A549 (cell line): ENCODE measurements around the gene POLDIP2. TPM values are rescaled to one million over a fixed set of nuclear protein-coding genes. Genes with fewer than 3 reads are reported as not detected.
A peak's percentile ranks its signal among the peaks of the same experiment; 100 is the strongest.

ENCODE experiments used
- ATOH8 ChIP-seq: fragments of 250-450 bp; sonication (Bioruptor Pico); IDR thresholded peaks from 2 replicates; pipeline ENCODE4 v1.5.0; 2020; ENCODE audit warnings: low read depth, mild to moderate bottlenecking, moderate library complexity
- CBX2 ChIP-seq: fragments of 200-600 bp; sonication (generic); IDR thresholded peaks from 2 replicates; pipeline ENCODE4 v1.6.1; 2016; ENCODE audit warnings: low read depth, mild to moderate bottlenecking, borderline replicate concordance
- CBX8 ChIP-seq: fragments of 200-600 bp; sonication (generic); IDR thresholded peaks from 2 replicates; pipeline ENCODE4 v1.6.1; 2016
- CHD2 ChIP-seq: fragments of 150-350 bp; IDR thresholded peaks from 2 replicates; pipeline ENCODE4 v1.6.1; 2014; ENCODE audit warnings: low read length; ENCODE audit not compliant: partially characterized antibody
- CHD4 ChIP-seq: fragments of 200-600 bp; sonication (generic); IDR thresholded peaks from 2 replicates; pipeline ENCODE4 v1.6.1; 2016; ENCODE audit warnings: antibody characterized with exemption, mild to moderate bottlenecking, borderline replicate concordance
- E2F6 ChIP-seq: IDR thresholded peaks from 2 replicates; pipeline ENCODE4 v1.6.1; 2012; ENCODE audit warnings: low read depth, borderline replicate concordance
- EHF ChIP-seq: fragments of 250-450 bp; sonication (Bioruptor Pico); IDR thresholded peaks from 2 replicates; pipeline ENCODE4 v1.5.0; 2020; ENCODE audit warnings: mild to moderate bottlenecking
- EHMT2 ChIP-seq: fragments of 200-600 bp; sonication (generic); IDR thresholded peaks from 2 replicates; pipeline ENCODE4 v1.6.1; 2016; ENCODE audit warnings: antibody characterized with exemption, low read depth, mild to moderate bottlenecking, moderate library complexity
- ELK1 ChIP-seq: fragments of 150-350 bp; IDR thresholded peaks from 2 replicates; pipeline ENCODE4 v1.6.1; 2014; ENCODE audit warnings: low read depth, mild to moderate bottlenecking, low read length
- EP300 ChIP-seq, 2 experiments: fragments of >200 bp; sonication (Bioruptor Twin); formaldehyde crosslinking; IDR thresholded peaks; 2 replicates in 1 of 2; 3 replicates in 1 of 2; pipeline ENCODE4 v1.6.1; 2016 to 2017
- ESRRA ChIP-seq: fragments of 150-350 bp; IDR thresholded peaks from 2 replicates; pipeline ENCODE4 v1.6.1; 2014; ENCODE audit warnings: mild to moderate bottlenecking, low read length, borderline replicate concordance
- FOSB ChIP-seq: fragments of 250-450 bp; sonication (Bioruptor Pico); IDR thresholded peaks from 2 replicates; pipeline ENCODE4 v1.5.0; 2020; ENCODE audit warnings: mild to moderate bottlenecking, moderate library complexity
- FOSL2 ChIP-seq, 2 experiments: fragments of 450-650 bp in 1 of 2; fragments of >200 bp in 1 of 2; sonication (Bioruptor Twin) in 1 of 2; formaldehyde crosslinking; IDR thresholded peaks; 2 replicates each; pipeline versions ENCODE4 v1.5.0 to v1.6.1; 2016 to 2020; ENCODE audit warnings: mild to moderate bottlenecking in 1 of 2, moderate library complexity in 1 of 2
- HDAC2 ChIP-seq: fragments of 200-600 bp; sonication (generic); IDR thresholded peaks from 2 replicates; pipeline ENCODE4 v1.6.1; 2016
- HOXA7 ChIP-seq: fragments of 250-450 bp; sonication (Bioruptor Pico); IDR thresholded peaks from 2 replicates; pipeline ENCODE4 v1.5.0; 2020; ENCODE audit warnings: mild to moderate bottlenecking, moderate library complexity
- HOXB5 ChIP-seq: fragments of 250-450 bp; sonication (Bioruptor Pico); IDR thresholded peaks from 2 replicates; pipeline ENCODE4 v1.5.0; 2020; ENCODE audit warnings: mild to moderate bottlenecking, moderate library complexity
- JUN ChIP-seq, 2 experiments: fragments of >200 bp; sonication (Bioruptor Twin); formaldehyde crosslinking; IDR thresholded peaks; 2 replicates in 1 of 2; 3 replicates in 1 of 2; pipeline ENCODE4 v1.6.1; 2016 to 2017
- KDM1A ChIP-seq: fragments of 200-600 bp; sonication (generic); IDR thresholded peaks from 2 replicates; pipeline ENCODE4 v1.6.1; 2016; ENCODE audit warnings: low read depth, mild to moderate bottlenecking
- MAFK ChIP-seq: fragments of 450-650 bp; IDR thresholded peaks from 2 replicates; pipeline ENCODE4 v1.6.1; 2014; ENCODE audit not compliant: partially characterized antibody
- MYC ChIP-seq: IDR thresholded peaks from 2 replicates; pipeline ENCODE4 v1.6.1; 2012; ENCODE audit warnings: mild to moderate bottlenecking, inconsistent platforms, low read length, improper control_type of control experiment, borderline replicate concordance
- NPAS2 ChIP-seq: fragments of 250-450 bp; sonication (Bioruptor Pico); IDR thresholded peaks from 2 replicates; pipeline ENCODE4 v1.8.0; 2022; ENCODE audit warnings: mild to moderate bottlenecking, moderate library complexity, borderline replicate concordance
- NR3C1 ChIP-seq: fragments of >200 bp; sonication (Bioruptor Twin); formaldehyde crosslinking; IDR thresholded peaks from 3 replicates; pipeline ENCODE4 v1.6.1; 2017
- PBX3 ChIP-seq: IDR thresholded peaks from 2 replicates; pipeline ENCODE4 v1.6.1; 2012
- POLR2AphosphoS2 ChIP-seq: conservative IDR thresholded peaks from 2 replicates; pipeline ENCODE4 v1.6.1; 2012; ENCODE audit warnings: low read length, improper control_type of control experiment, inconsistent platforms
- RAD21 ChIP-seq, 2 experiments: fragments of >200 bp in 1 of 2; sonication (Bioruptor Twin) in 1 of 2; formaldehyde crosslinking in 1 of 2; IDR thresholded peaks in 1 of 2; conservative IDR thresholded peaks in 1 of 2; 2 replicates in 1 of 2; 3 replicates in 1 of 2; pipeline ENCODE4 v1.6.1; 2012 to 2018; ENCODE audit warnings: inconsistent platforms in 1 of 2
- RNF2 ChIP-seq: fragments of 200-600 bp; sonication (generic); IDR thresholded peaks from 2 replicates; pipeline ENCODE4 v1.6.1; 2016; ENCODE audit warnings: low read depth, mild to moderate bottlenecking, antibody characterized with exemption, moderate library complexity, borderline replicate concordance
- TP53 ChIP-seq: fragments of 250-450 bp; sonication (Bioruptor Pico); IDR thresholded peaks from 2 replicates; pipeline ENCODE4 v1.5.0; 2021; ENCODE audit warnings: mild to moderate bottlenecking, moderate library complexity
- ZSCAN20 ChIP-seq: fragments of 250-450 bp; sonication (Bioruptor Pico); IDR thresholded peaks from 2 replicates; pipeline ENCODE4 v1.8.0; 2022; ENCODE audit warnings: mild to moderate bottlenecking, moderate library complexity
- polyA plus RNA-seq, 4 experiments: library from polyadenylated mRNA; depleted of rRNA in 3 of 4; stranded (reverse); fragments of >200 nt; fragmentation: RNase III in 1 of 4; extraction: RNeasy Plus Mini Kit Qiagen cat#74134 plus additional on column Dnase treatment in 1 of 4; gene quantifications; 2 replicates in 3 of 4; 3 replicates in 1 of 4; pipeline ENCODE4 v1.2.3, GENCODE V29; 2011 to 2017
- TF ChIP-seq, protein P1 (sequence below): fragments of 200-600 bp; sonication (generic); IDR thresholded peaks from 2 replicates; pipeline ENCODE4 v1.6.1; 2016; ENCODE audit warnings: antibody characterized with exemption, mild to moderate bottlenecking, moderate library complexity

Gene POLDIP2
- polyA plus RNA-seq, 2 of the 4 experiments (the other 2 are of a cell fraction): 127 to 132 TPM

GRCh38 chr17:28318759-28319597 lies 38.3 kb downstream of the POLDIP2 start, which contains the start of gene TMEM97 (continued):
- TF ChIP-seq, protein P1, sequence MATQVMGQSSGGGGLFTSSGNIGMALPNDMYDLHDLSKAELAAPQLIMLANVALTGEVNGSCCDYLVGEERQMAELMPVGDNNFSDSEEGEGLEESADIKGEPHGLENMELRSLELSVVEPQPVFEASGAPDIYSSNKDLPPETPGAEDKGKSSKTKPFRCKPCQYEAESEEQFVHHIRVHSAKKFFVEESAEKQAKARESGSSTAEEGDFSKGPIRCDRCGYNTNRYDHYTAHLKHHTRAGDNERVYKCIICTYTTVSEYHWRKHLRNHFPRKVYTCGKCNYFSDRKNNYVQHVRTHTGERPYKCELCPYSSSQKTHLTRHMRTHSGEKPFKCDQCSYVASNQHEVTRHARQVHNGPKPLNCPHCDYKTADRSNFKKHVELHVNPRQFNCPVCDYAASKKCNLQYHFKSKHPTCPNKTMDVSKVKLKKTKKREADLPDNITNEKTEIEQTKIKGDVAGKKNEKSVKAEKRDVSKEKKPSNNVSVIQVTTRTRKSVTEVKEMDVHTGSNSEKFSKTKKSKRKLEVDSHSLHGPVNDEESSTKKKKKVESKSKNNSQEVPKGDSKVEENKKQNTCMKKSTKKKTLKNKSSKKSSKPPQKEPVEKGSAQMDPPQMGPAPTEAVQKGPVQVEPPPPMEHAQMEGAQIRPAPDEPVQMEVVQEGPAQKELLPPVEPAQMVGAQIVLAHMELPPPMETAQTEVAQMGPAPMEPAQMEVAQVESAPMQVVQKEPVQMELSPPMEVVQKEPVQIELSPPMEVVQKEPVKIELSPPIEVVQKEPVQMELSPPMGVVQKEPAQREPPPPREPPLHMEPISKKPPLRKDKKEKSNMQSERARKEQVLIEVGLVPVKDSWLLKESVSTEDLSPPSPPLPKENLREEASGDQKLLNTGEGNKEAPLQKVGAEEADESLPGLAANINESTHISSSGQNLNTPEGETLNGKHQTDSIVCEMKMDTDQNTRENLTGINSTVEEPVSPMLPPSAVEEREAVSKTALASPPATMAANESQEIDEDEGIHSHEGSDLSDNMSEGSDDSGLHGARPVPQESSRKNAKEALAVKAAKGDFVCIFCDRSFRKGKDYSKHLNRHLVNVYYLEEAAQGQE: no peak
- peak; percentile 53 to 73; a peak in 4 of 5 replicates for TF ChIP-seq JUN (IDR thresholded peaks at IDR 0.05)
- no peak for TF ChIP-seq NR3C1
- TF ChIP-seq RNF2: peak; percentile 93; the same call in 1 of the 2 replicates
- no peak for TF ChIP-seq HDAC2
- no peak for TF ChIP-seq FOSL2 (IDR thresholded peaks at IDR 0.05)
- no peak for TF ChIP-seq FOSL2 (CRISPR knock-in tag; IDR thresholded peaks at IDR 0.05)
- peak; percentile 86; the same call in 1 of the 2 replicates for TF ChIP-seq MYC
- TF ChIP-seq HOXB5 (CRISPR knock-in tag): no peak
- TF ChIP-seq FOSB (CRISPR knock-in tag): no peak
- no peak for TF ChIP-seq CBX2
- TF ChIP-seq TP53 (CRISPR knock-in tag): no peak
- 0 out of 2 replicates have a peak, but pooled peaks have one; percentile 22 for TF ChIP-seq NPAS2 (CRISPR knock-in tag)
- no peak for TF ChIP-seq POLR2AphosphoS2
- TF ChIP-seq CHD2: no peak
- TF ChIP-seq CBX8: no peak
- TF ChIP-seq EHF (CRISPR knock-in tag): no peak
- no peak for TF ChIP-seq ESRRA
- TF ChIP-seq ATOH8 (CRISPR knock-in tag): 0 out of 2 replicates have a peak, but pooled peaks have one; percentile 64
- TF ChIP-seq PBX3: no peak
- no peak for TF ChIP-seq ZSCAN20
- peak; percentile 4 for TF ChIP-seq MAFK
- TF ChIP-seq ELK1: no peak
- TF ChIP-seq EHMT2: no peak
- no peak for TF ChIP-seq HOXA7 (CRISPR knock-in tag)
- TF ChIP-seq E2F6: peak; percentile 97
- no peak for TF ChIP-seq KDM1A
- TF ChIP-seq EP300 (IDR thresholded peaks at IDR 0.05): no peak
- TF ChIP-seq RAD21 (conservative IDR thresholded peaks at IDR 0.05 in 1 of 2, IDR thresholded peaks at IDR 0.05 in 1 of 2): no peak; a peak in 3 of 5 replicates
- TF ChIP-seq CHD4: no peak
